ENCODE results near the gene BTNL8. TPM values are rescaled to one million over a fixed set of nuclear protein-coding genes. Genes with fewer than 3 reads are reported as not detected.

The BTNL8 gene
- total RNA-seq, result not detected in 2 replicates

DNA sequence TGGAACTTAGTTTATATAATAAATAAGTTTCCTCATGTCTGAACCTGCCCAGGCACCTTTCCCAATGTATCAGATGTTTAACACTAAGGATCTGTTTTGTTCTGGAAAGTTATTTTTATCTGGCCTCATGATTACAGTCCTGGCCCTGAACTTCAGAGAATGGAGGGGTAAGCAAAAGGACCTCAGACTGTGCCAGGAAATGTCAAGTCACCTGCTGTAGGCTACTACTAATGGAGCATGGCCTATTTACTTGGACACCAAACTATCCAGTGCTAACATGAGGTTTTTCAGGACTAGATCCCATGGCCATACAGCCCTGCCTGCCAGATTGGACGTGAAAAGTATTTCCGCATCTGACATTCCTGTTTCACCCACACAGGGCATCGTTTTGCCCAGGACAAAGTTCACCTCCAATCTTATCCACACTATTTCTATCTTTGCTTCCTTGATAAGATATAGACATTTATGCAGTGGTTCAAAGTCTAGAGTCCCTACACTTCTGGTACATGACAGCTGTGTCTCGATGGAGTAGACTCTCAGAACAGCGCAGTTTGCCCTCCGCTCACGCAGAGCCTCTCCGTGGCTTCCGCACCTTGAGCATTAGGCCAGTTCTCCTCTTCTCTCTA lies at the start of gene BTNL8:
Gene BTNL8 (plus strand): TSS at position 539 of the 626 bp plus-strand sequence. CDS start 152 bp downstream, outside the sequence.

DNA sequence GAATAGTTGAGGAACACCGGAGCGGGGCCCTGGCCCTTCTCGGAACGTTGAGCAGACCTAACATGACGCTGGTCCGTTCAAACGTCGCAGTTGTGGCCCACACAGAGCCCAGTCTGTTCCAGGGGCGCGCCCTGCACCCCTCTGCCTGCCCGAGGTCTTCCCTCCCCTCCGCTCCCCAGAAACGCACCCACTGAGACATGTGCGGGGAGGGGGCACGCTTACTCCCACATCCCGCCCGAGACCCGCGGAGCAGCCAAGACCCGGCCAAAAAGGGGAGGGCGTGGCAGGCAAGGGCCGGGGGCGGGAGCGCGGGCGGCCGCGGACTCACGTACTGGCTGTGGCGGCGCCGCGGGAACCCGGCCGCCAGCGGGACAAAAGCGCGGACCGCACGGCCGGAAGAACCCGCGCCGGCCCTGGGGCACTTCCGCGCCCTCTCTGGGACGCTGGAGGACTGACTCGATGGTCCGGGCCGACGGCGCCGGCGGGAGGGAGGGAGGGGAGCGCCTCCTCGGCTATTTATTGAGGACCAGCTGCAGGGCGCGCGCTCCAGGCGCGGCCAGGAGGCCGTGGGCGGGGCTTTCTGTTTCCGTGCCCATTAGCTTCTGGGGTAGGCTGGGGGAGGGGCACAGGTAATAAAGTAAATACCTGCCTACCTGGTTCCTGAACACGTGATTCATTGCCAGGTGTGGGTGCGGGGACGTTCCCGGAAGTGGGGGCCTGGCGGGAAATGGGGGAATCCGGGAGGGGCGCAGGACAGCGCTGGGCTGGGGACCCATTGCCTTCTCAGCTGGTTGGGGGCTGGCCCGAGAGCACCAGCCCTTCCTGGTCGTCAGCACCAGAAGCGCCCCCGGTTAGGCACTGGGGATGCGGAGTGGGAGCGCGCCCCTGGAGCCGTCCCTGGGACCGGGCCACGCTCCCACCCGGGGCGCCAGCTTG lies 37.8 kb upstream of the BTNL8 start, which contains the start of gene ZFP62:
Gene ZFP62 (minus strand): TSS at position 390 of the 936 bp plus-strand sequence. CDS start 57 bp downstream, at position 333.

GRCh38 chr5:180988592-180988991 lies 89.6 kb downstream of the BTNL8 start, which contains the start of gene BTNL3:
TSS of gene BTNL3 (plus strand) at chr5:180988846. CDS start at chr5:180989029, 183 bp downstream.

Other genes with a start within 250 kb of the BTNL8 start
- gene FLT4, start 249.6 kb upstream of the BTNL8 start, total RNA-seq, result 0.08 and 0.16 TPM in 2 replicates
- gene OR2Y1, start 159.1 kb upstream of the BTNL8 start, total RNA-seq, result not detected in 2 replicates
- gene MGAT1, start 96.4 kb upstream of the BTNL8 start, total RNA-seq, result 133 and 147 TPM in 2 replicates
- 9.0 and 13.3 TPM in 2 replicates for gene ZFP62, start 37.9 kb upstream of the BTNL8 start, total RNA-seq
- gene BTNL3, start 89.7 kb downstream of the BTNL8 start, total RNA-seq, result not detected in 2 replicates
- not detected in 2 replicates for gene BTNL9, start 141.1 kb downstream of the BTNL8 start, total RNA-seq
- not detected in 2 replicates for gene OR2V1, start 232.0 kb downstream of the BTNL8 start, total RNA-seq
- gene OR2V2, start 248.4 kb downstream of the BTNL8 start, total RNA-seq, result not detected in 2 replicates